ENCODE measurements around the gene OR52B6.

Gene OR52B6

DNA sequence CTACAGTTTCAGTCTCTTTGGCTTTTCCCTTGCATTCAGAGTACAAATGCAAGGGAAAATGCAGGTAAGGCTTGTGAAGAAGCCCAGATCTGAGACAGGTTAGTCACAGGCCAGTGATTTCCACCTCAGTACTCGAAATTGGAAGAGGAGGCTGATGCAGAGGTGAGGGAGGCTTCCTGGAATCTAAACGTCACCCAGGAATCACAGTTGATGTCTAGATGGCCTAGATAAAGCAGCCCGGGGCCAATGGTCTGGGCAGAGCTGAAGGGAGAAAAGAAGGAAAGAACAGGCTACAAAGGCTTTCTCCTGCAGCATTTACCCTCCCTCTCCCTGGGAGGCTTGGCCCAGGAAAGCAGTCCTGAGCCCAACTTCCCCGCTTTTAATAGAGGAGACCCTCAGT lies 24.2 kb downstream of the OR52B6 start:
- no peak for DNase-seq (ENCODE audit: low read depth)
- no peak overlapping the region for H3K4me3 ChIP-seq (ENCODE audit: control insufficient read depth, low read depth, low read length)
- TF ChIP-seq, protein P1, sequence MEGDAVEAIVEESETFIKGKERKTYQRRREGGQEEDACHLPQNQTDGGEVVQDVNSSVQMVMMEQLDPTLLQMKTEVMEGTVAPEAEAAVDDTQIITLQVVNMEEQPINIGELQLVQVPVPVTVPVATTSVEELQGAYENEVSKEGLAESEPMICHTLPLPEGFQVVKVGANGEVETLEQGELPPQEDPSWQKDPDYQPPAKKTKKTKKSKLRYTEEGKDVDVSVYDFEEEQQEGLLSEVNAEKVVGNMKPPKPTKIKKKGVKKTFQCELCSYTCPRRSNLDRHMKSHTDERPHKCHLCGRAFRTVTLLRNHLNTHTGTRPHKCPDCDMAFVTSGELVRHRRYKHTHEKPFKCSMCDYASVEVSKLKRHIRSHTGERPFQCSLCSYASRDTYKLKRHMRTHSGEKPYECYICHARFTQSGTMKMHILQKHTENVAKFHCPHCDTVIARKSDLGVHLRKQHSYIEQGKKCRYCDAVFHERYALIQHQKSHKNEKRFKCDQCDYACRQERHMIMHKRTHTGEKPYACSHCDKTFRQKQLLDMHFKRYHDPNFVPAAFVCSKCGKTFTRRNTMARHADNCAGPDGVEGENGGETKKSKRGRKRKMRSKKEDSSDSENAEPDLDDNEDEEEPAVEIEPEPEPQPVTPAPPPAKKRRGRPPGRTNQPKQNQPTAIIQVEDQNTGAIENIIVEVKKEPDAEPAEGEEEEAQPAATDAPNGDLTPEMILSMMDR (conservative IDR thresholded peaks at IDR 0.05; ENCODE audit: control insufficient read depth, insufficient read depth, low read depth, low read length): no peak

DNA sequence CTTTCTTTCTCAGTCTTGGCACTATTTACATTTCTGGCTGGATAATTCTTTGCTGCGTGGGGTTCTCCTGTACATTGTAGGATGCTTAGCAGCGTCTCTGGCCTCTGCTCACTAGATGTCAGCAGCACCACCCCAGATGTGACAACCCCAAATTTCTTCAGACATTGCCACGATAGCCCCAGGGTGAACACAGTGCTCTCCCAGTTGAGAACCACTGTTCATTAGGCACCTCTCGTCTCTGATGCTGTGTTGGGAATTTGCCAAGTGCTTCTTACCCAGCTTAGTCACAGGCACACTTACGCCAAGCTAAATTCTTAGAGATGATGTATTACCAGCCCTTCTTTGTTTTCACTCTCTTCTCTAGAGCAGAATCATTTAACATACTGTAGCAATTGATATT lies 25.2 kb downstream of the OR52B6 start:
- DNase-seq (ENCODE audit: low read depth): peak; percentile 91
- TF ChIP-seq, protein P1 (conservative IDR thresholded peaks at IDR 0.05; ENCODE audit: control insufficient read depth, insufficient read depth, low read depth, low read length): no peak
- no peak overlapping the region for H3K4me3 ChIP-seq (ENCODE audit: control insufficient read depth, low read depth, low read length)

DNA sequence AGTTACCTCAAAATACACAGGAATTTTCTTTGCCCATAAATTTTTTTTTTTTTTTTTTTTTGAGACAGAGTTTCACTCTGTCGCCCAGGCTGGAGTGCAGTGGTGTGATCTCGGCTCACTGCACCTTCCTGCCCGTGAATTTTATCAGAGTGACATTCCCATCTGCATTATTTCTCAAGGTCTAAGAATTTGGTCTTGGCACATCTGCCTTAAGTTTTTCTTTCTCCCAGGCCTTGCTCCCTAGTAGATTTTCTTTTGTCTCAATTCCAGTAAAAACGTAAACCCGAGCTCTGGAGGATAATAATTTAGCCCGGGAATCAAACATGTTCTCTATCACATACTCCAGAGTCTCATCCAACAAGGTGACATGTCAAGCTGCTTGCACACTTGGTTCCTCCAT lies 28.1 kb downstream of the OR52B6 start:
- no peak overlapping the region for H3K4me3 ChIP-seq (ENCODE audit: control insufficient read depth, low read depth, low read length)
- TF ChIP-seq, protein P1 (conservative IDR thresholded peaks at IDR 0.05; ENCODE audit: control insufficient read depth, insufficient read depth, low read depth, low read length): no peak
- DNase-seq (ENCODE audit: low read depth): no peak

DNA sequence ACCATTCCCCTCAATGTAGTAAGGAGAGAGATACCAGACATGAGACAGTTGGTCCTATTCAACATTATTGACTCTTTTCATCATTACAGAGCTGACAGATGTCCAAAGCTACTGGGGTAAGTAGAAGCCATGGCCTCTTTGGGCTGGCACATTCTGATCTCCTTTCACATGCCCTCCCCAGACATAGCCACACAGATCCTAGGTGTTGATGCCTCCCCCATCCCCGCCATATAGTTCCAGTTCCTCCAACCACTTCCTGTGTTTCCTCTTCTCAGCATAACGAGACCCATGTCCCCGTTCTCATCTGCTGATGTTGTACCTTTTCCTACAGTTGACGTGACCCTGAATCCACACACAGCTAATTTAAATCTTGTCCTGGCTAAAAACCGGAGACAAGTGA lies 29.8 kb downstream of the OR52B6 start:
- no peak overlapping the region for H3K4me3 ChIP-seq (ENCODE audit: control insufficient read depth, low read depth, low read length)
- no peak for DNase-seq (ENCODE audit: low read depth)
- TF ChIP-seq, protein P1 (conservative IDR thresholded peaks at IDR 0.05; ENCODE audit: control insufficient read depth, insufficient read depth, low read depth, low read length): no peak

DNA sequence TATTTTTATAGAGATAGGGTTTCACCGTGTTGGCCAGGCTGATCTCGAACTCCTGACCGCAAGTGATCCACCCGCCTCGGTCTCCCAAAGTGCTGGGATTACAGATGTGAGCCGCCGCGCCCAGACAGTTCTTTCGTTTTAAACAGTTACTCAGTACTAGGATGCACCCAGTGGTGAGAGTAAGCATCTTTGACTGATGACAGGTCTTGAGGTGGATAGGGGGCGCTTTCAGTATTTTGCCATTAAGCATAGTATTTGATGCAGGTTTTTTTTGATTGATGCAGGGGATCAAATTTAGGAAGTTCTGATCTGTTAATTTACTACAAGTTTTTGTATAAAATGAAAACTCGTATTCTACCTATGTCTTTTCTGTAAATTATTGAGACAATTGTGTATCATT lies 30.9 kb downstream of the OR52B6 start:
- TF ChIP-seq, protein P1 (conservative IDR thresholded peaks at IDR 0.05; ENCODE audit: control insufficient read depth, insufficient read depth, low read depth, low read length): no peak
- DNase-seq (ENCODE audit: low read depth): no peak
- no peak overlapping the region for H3K4me3 ChIP-seq (ENCODE audit: control insufficient read depth, low read depth, low read length)

DNA sequence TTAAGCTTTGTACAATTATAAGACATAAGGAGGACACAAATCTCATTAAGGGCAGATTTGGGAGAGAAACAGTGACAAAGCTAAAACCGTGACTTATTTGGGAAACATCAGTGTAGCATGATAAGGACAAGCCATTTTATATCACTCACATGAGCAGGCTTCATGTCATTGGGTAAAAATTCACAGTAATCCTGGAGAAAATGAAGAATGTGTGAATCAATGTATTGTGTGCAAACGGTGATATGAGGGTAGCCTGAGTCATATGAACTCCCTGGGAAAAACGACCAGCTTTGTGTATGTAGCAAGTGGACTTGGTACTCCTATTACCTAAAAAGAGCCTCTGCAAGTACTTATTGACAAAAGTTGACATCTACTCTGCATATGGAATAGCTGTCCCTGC lies 38.1 kb downstream of the OR52B6 start:
- TF ChIP-seq, protein P1 (conservative IDR thresholded peaks at IDR 0.05; ENCODE audit: control insufficient read depth, insufficient read depth, low read depth, low read length): no peak
- DNase-seq (ENCODE audit: low read depth): peak; percentile 86
- no peak overlapping the region for H3K4me3 ChIP-seq (ENCODE audit: control insufficient read depth, low read depth, low read length)
